Daoy (cell line): Measurements from ENCODE around the gene TMCO1. TPM values are rescaled to one million over a fixed set of nuclear protein-coding genes. Genes with fewer than 3 reads are reported as not detected.
"Not testable (repeated sequence)": the region's sequence is repeated elsewhere in the genome, so short reads cannot be mapped to it uniquely, and the experiment has no call there.

Experiments
- DNase-seq: peaks from one replicate; pipeline ENCODE4 v3.0.0-alpha.2; 2015; ENCODE audit warnings: low read depth
- total RNA-seq: library from RNA; depleted of rRNA; stranded (reverse); fragments of >200 nt; shearing (Covaris generic); gene quantifications from 2 replicates; pipeline ENCODE4 v1.2.3, GENCODE V29; 2014; rRNA removed

Gene TMCO1
- 259 and 280 TPM in 2 replicates for total RNA-seq

- DNase-seq: peak; percentile 98
Observed at GRCh38 chr1:165768513-165769394, at the start of gene TMCO1. Gene TMCO1, minus strand, starts transcription at chr1:165768868. Its CDS starts 117 bp downstream, at chr1:165768751.

- no peak for DNase-seq
Observed at GRCh38 chr1:165816826-165817497, 48.3 kb upstream of the TMCO1 start.

GRCh38 chr1:165816157-165816556 lies 47.5 kb upstream of the TMCO1 start:
- no peak for DNase-seq

GRCh38 chr1:165815725-165816124 lies 47.1 kb upstream of the TMCO1 start:
- peak; percentile 30 for DNase-seq

GRCh38 chr1:165807613-165808012 lies 38.9 kb upstream of the TMCO1 start:
- DNase-seq: no peak

- not testable (repeated sequence) for DNase-seq
Observed at GRCh38 chr1:165804513-165804912, 35.8 kb upstream of the TMCO1 start.

- no peak for DNase-seq
Observed at GRCh38 chr1:165799387-165799786, 30.7 kb upstream of the TMCO1 start.

GRCh38 chr1:165795894-165796293 lies 27.2 kb upstream of the TMCO1 start:
- no peak for DNase-seq

GRCh38 chr1:165793951-165794350 lies 25.3 kb upstream of the TMCO1 start:
- peak; percentile 3 for DNase-seq

- no peak for DNase-seq
Observed at GRCh38 chr1:165787741-165788140, 19.1 kb upstream of the TMCO1 start.

- DNase-seq: not testable (repeated sequence)
Observed at GRCh38 chr1:165783519-165783918, 14.9 kb upstream of the TMCO1 start.

- not testable (repeated sequence) for DNase-seq
Observed at GRCh38 chr1:165778197-165778596, 9.5 kb upstream of the TMCO1 start.

GRCh38 chr1:165773324-165773965 lies 4.8 kb upstream of the TMCO1 start:
- DNase-seq: peak; percentile 88

GRCh38 chr1:165772739-165773138 lies 4.1 kb upstream of the TMCO1 start:
- no peak for DNase-seq

GRCh38 chr1:165764277-165764676 lies 4.4 kb downstream of the TMCO1 start:
- DNase-seq: no peak

GRCh38 chr1:165763442-165763841 lies 5.2 kb downstream of the TMCO1 start:
- no peak for DNase-seq

- no peak for DNase-seq
Observed at GRCh38 chr1:165762725-165763124, 5.9 kb downstream of the TMCO1 start.

GRCh38 chr1:165759095-165759494 lies 9.6 kb downstream of the TMCO1 start:
- DNase-seq: no peak

GRCh38 chr1:165755393-165756010 lies 13.2 kb downstream of the TMCO1 start:
- DNase-seq: no peak

- no peak for DNase-seq
Observed at GRCh38 chr1:165753934-165754333, 14.7 kb downstream of the TMCO1 start.

GRCh38 chr1:165748550-165748949 lies 20.1 kb downstream of the TMCO1 start:
- no peak for DNase-seq
